HepG2 (cell line): Measurements from ENCODE around the gene TNFAIP1. TPM values are rescaled to one million over a fixed set of nuclear protein-coding genes. Genes with fewer than 3 reads are reported as not detected.

Experiments used
- CREM ChIP-seq, 2 experiments: sonication (generic) in 1 of 2; formaldehyde crosslinking in 1 of 2; IDR thresholded peaks; 2 replicates each; pipeline versions ENCODE4 v1.4.0 to v1.6.1; 2016 to 2020; ENCODE audit warnings: antibody characterized with exemption in 1 of 2, mild to moderate bottlenecking in 1 of 2, missing genetic modification reagents in 1 of 2
- DR1 ChIP-seq: sonication (generic); formaldehyde crosslinking; IDR thresholded peaks from 2 replicates; pipeline ENCODE4 v1.8.0; 2021; ENCODE audit warnings: mild to moderate bottlenecking, missing genetic modification reagents, inconsistent platforms
- FOXC1 ChIP-seq: sonication (generic); formaldehyde crosslinking; IDR thresholded peaks from 2 replicates; pipeline ENCODE4 v1.8.0; 2022; ENCODE audit warnings: mild to moderate bottlenecking, missing genetic modification reagents, borderline replicate concordance
- MTF2 ChIP-seq: sonication (generic); formaldehyde crosslinking; IDR thresholded peaks from 2 replicates; pipeline ENCODE4 v1.5.0; 2020; ENCODE audit warnings: missing genetic modification reagents, borderline replicate concordance
- MXD4 ChIP-seq: IDR thresholded peaks from 2 replicates; pipeline ENCODE4 v1.6.1; 2016; ENCODE audit warnings: mild to moderate bottlenecking, missing biosample characterization, missing genetic modification reagents
- NR2F2 ChIP-seq: IDR thresholded peaks from 2 replicates; pipeline ENCODE4 v1.6.1; 2012; ENCODE audit warnings: low read depth, inconsistent platforms, borderline replicate concordance
- RFXAP ChIP-seq: sonication (generic); formaldehyde crosslinking; IDR thresholded peaks from 2 replicates; pipeline ENCODE4 v1.4.0; 2020; ENCODE audit warnings: missing genetic modification reagents, borderline replicate concordance
- SRSF4 ChIP-seq: fragments of 200-400 bp; formaldehyde crosslinking; IDR thresholded peaks from one replicate; pipeline ENCODE4 v1.6.1; 2018; ENCODE audit warnings: mild to moderate bottlenecking, low read depth, low read length, moderate library complexity; ENCODE audit not compliant: poor library complexity, severe bottlenecking
- SUZ12 ChIP-seq: fragments of 150-350 bp; IDR thresholded peaks from 2 replicates; pipeline ENCODE4 v1.6.1; 2014; ENCODE audit warnings: low read depth, low read length
- ZFP37 ChIP-seq: sonication (generic); formaldehyde crosslinking; IDR thresholded peaks from 2 replicates; pipeline ENCODE4 v1.4.0; 2020; ENCODE audit warnings: missing genetic modification reagents, borderline replicate concordance
- ZFP62 ChIP-seq: sonication (generic); formaldehyde crosslinking; IDR thresholded peaks from 2 replicates; pipeline ENCODE4 v1.4.0; 2020; ENCODE audit warnings: missing genetic modification reagents
- ZNF768 ChIP-seq: sonication (generic); formaldehyde crosslinking; IDR thresholded peaks from 2 replicates; pipeline ENCODE4 v1.4.0; 2020; ENCODE audit warnings: missing genetic modification reagents
- polyA plus RNA-seq, 8 experiments: library from polyadenylated mRNA; depleted of rRNA in 3 of 8; stranded (reverse) in 7 of 8; unstranded in 1 of 8; fragments of >200 nt; fragmentation: Illumina TruSeq in 4 of 8; extraction: Trizol in 4 of 8; gene quantifications; 2 replicates each; pipeline versions ENCODE4 v1.2.1 to v1.2.3, GENCODE V29; 2011 to 2016; ENCODE audit warnings: low read depth in 4 of 8, missing spikeins in 1 of 8, mixed read lengths in 1 of 8; ENCODE audit not compliant: insufficient read depth in 1 of 8
- total RNA-seq, 5 experiments: library from RNA; depleted of rRNA; stranded (reverse); fragments of >200 nt; fragmentation: Illumina TruSeq; extraction: Trizol; gene quantifications; 2 replicates each; pipeline ENCODE4 v1.2.3, GENCODE V29; 2016; ENCODE audit warnings: low read depth in 1 of 5
- TF ChIP-seq, protein P1 (sequence below): IDR thresholded peaks from 2 replicates; pipeline ENCODE4 v1.6.1; 2016; ENCODE audit warnings: missing compliant biosample characterization, missing genetic modification reagents, borderline replicate concordance
- TF ChIP-seq, protein P2 (sequence below): sonication (generic); formaldehyde crosslinking; IDR thresholded peaks from 2 replicates; pipeline ENCODE4 v1.4.0; 2020; ENCODE audit warnings: missing genetic modification reagents
- TF ChIP-seq, protein P3 (sequence below): sonication (generic); formaldehyde crosslinking; IDR thresholded peaks from 2 replicates; pipeline ENCODE4 v1.5.0; 2020; ENCODE audit warnings: mild to moderate bottlenecking, missing genetic modification reagents
- TF ChIP-seq, protein P4 (sequence below): sonication (generic); formaldehyde crosslinking; IDR thresholded peaks from 2 replicates; pipeline ENCODE4 v1.8.1; 2023; ENCODE audit warnings: missing genetic modification reagents, mild to moderate bottlenecking, borderline replicate concordance
- TF ChIP-seq, protein P5 (sequence below): sonication (generic); formaldehyde crosslinking; IDR thresholded peaks from 2 replicates; pipeline ENCODE4 v1.4.0; 2020; ENCODE audit warnings: mild to moderate bottlenecking, missing genetic modification reagents

The TNFAIP1 gene
- total and polyA plus RNA-seq, 2 of the 13 experiments (the other 11 are each of a cell fraction or from before 2014, with no cell fraction given) = 17.5 to 40.6 TPM

DNA sequence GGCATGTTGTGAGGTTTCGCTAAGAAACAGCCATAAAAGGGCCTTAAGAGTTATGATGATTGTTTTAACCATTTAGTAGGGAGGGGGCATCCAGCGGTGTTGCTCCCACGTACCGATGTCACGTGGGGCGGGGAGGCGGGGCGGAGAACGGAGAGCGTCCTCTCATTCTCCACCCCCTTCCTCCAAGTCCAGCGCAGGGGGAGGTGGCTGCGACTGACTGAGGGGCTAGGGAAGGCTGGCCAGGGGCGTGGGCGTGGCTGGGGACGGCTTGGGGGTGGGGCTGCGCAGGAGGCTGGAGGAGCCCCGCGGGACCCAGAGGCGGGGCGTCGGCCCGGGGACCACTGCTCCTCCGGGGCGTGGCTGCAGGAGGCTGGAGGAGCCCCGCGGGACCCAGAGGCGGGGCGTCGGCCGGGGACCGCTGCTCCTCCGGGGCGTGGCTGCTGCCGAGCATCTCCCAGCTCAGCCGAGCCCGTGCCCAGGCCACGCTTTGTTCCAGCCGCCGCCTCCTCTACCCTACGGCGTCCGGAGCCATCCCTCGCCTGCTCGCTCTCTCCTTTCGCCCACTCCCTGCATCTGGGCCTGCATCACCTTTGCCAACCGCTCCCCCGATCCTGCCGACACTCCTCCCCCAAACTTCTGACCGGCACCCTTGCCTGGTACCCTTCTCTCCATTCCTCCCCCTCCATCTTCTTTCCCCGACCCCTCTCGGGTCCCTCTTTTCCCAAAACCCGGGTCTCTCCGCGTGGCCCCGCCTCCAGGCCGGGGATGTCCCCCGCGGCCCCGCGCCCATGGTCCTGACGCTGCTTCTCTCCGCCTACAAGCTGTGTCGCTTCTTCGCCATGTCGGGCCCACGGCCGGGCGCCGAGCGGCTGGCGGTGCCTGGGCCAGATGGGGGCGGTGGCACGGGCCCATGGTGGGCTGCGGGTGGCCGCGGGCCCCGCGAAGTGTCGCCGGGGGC lies 36.0 kb downstream of the TNFAIP1 start, which contains the start of gene SARM1 (continued):
- TF ChIP-seq SRSF4 = no peak
- no peak for TF ChIP-seq DR1
- TF ChIP-seq MXD4 (CRISPR knock-in tag) = no peak
- TF ChIP-seq NR2F2 = no peak
- TF ChIP-seq, protein P1, sequence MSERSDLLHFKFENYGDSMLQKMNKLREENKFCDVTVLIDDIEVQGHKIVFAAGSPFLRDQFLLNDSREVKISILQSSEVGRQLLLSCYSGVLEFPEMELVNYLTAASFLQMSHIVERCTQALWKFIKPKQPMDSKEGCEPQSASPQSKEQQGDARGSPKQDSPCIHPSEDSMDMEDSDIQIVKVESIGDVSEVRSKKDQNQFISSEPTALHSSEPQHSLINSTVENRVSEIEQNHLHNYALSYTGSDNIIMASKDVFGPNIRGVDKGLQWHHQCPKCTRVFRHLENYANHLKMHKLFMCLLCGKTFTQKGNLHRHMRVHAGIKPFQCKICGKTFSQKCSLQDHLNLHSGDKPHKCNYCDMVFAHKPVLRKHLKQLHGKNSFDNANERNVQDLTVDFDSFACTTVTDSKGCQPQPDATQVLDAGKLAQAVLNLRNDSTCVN (CRISPR knock-in tag) = no peak
- TF ChIP-seq ZFP62 (CRISPR knock-in tag) = no peak
- no peak for TF ChIP-seq SUZ12
- TF ChIP-seq MTF2 (CRISPR knock-in tag) = no peak
- no peak for TF ChIP-seq FOXC1 (CRISPR knock-in tag)
- TF ChIP-seq ZNF768 (CRISPR knock-in tag) = peak; percentile 37; the same call in 1 of the 2 replicates
- TF ChIP-seq, protein P2, sequence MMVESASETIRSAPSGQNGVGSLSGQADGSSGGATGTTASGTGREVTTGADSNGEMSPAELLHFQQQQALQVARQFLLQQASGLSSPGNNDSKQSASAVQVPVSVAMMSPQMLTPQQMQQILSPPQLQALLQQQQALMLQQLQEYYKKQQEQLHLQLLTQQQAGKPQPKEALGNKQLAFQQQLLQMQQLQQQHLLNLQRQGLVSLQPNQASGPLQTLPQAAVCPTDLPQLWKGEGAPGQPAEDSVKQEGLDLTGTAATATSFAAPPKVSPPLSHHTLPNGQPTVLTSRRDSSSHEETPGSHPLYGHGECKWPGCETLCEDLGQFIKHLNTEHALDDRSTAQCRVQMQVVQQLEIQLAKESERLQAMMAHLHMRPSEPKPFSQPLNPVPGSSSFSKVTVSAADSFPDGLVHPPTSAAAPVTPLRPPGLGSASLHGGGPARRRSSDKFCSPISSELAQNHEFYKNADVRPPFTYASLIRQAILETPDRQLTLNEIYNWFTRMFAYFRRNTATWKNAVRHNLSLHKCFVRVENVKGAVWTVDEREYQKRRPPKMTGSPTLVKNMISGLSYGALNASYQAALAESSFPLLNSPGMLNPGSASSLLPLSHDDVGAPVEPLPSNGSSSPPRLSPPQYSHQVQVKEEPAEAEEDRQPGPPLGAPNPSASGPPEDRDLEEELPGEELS = no peak
- TF ChIP-seq CREM (IDR thresholded peaks at IDR 0.05) = no peak
- TF ChIP-seq CREM (CRISPR knock-in tag; IDR thresholded peaks at IDR 0.05) = no peak
- TF ChIP-seq, protein P3, sequence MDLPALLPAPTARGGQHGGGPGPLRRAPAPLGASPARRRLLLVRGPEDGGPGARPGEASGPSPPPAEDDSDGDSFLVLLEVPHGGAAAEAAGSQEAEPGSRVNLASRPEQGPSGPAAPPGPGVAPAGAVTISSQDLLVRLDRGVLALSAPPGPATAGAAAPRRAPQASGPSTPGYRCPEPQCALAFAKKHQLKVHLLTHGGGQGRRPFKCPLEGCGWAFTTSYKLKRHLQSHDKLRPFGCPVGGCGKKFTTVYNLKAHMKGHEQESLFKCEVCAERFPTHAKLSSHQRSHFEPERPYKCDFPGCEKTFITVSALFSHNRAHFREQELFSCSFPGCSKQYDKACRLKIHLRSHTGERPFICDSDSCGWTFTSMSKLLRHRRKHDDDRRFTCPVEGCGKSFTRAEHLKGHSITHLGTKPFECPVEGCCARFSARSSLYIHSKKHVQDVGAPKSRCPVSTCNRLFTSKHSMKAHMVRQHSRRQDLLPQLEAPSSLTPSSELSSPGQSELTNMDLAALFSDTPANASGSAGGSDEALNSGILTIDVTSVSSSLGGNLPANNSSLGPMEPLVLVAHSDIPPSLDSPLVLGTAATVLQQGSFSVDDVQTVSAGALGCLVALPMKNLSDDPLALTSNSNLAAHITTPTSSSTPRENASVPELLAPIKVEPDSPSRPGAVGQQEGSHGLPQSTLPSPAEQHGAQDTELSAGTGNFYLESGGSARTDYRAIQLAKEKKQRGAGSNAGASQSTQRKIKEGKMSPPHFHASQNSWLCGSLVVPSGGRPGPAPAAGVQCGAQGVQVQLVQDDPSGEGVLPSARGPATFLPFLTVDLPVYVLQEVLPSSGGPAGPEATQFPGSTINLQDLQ (CRISPR knock-in tag) = no peak
- TF ChIP-seq, protein P4, sequence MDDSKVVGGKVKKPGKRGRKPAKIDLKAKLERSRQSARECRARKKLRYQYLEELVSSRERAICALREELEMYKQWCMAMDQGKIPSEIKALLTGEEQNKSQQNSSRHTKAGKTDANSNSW (CRISPR knock-in tag) = no peak
- TF ChIP-seq, protein P5, sequence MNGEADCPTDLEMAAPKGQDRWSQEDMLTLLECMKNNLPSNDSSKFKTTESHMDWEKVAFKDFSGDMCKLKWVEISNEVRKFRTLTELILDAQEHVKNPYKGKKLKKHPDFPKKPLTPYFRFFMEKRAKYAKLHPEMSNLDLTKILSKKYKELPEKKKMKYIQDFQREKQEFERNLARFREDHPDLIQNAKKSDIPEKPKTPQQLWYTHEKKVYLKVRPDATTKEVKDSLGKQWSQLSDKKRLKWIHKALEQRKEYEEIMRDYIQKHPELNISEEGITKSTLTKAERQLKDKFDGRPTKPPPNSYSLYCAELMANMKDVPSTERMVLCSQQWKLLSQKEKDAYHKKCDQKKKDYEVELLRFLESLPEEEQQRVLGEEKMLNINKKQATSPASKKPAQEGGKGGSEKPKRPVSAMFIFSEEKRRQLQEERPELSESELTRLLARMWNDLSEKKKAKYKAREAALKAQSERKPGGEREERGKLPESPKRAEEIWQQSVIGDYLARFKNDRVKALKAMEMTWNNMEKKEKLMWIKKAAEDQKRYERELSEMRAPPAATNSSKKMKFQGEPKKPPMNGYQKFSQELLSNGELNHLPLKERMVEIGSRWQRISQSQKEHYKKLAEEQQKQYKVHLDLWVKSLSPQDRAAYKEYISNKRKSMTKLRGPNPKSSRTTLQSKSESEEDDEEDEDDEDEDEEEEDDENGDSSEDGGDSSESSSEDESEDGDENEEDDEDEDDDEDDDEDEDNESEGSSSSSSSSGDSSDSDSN (CRISPR knock-in tag) = no peak; the same call in 1 of the 2 replicates
- no peak for TF ChIP-seq RFXAP
- TF ChIP-seq ZFP37 = no peak
